ENCODE measurements around the gene CDH13. TPM values are rescaled to one million over a fixed set of nuclear protein-coding genes. Genes with fewer than 3 reads are reported as not detected.

CDH13 gene
- total and polyA plus RNA-seq, 2 experiments from 2014 or later: 1.6 to 4.4 TPM

GRCh38 chr16:83305092-83305491 lies 678.3 kb downstream of the CDH13 start:
- H3K4me1 ChIP-seq (ENCODE audit: insufficient read depth): no peaks in the 10 kb centered on the region
- no peaks in the 10 kb centered on the region for H3K9me2 ChIP-seq (ENCODE audit: insufficient read depth)
- H3K9me3 Mint-ChIP-seq: no peaks in the 10 kb centered on the region
- no peak overlapping the region for H3K27ac ChIP-seq (ENCODE audit: low read depth)
- no peaks in the 10 kb centered on the region for H3K79me2 ChIP-seq (replicated peaks; ENCODE audit: insufficient read depth)
- no peak overlapping the region for H3K4me3 Mint-ChIP-seq
- no peak for ATAC-seq
- H4K20me1 ChIP-seq (replicated peaks; ENCODE audit: insufficient read depth): no peaks in the 10 kb centered on the region
- H3K27me3 ChIP-seq (ENCODE audit: insufficient read depth): no peaks in the 10 kb centered on the region
- no peaks in the 10 kb centered on the region for H3F3A ChIP-seq (replicated peaks; ENCODE audit: low read depth)
- no peaks in the 10 kb centered on the region for H3K36me3 ChIP-seq (ENCODE audit: insufficient read depth)
- no peak overlapping the region for H2AFZ ChIP-seq
- DNase-seq (ENCODE audit: low spot score): no peak
- H3K4me1 Mint-ChIP-seq: peaks cover 4% of the 10 kb centered on the region; the same call in 2 of the 3 replicates
- no peaks in the 10 kb centered on the region for H3K36me3 Mint-ChIP-seq (ENCODE audit: low read depth)
- no peak overlapping the region for H3K4me3 ChIP-seq
- no peak overlapping the region for H3K4me2 ChIP-seq
- peaks cover 2% of the 10 kb centered on the region for H3K27me3 Mint-ChIP-seq (ENCODE audit: insufficient read depth, low read depth, poor library complexity)
- TF ChIP-seq CREB1 (CRISPR knock-in tag; IDR thresholded peaks at IDR 0.05; ENCODE audit: low read depth) (no peak), EZH2phosphoT487 (IDR thresholded peaks at IDR 0.05; ENCODE audit: unreplicated experiment) (no peak), ZNF331 (CRISPR knock-in tag; IDR thresholded peaks at IDR 0.05; ENCODE audit: low read depth) (no peak), ETS1 (IDR thresholded peaks at IDR 0.05) (no peak), CTCF (conservative IDR thresholded peaks at IDR 0.05; ENCODE audit: low read depth in 2 of 2) (no peak), ZNF462 (CRISPR knock-in tag; IDR thresholded peaks at IDR 0.05) (no peak), NANOG (IDR thresholded peaks at IDR 0.05; ENCODE audit: borderline replicate concordance) (no peak), STAT1 (IDR thresholded peaks at IDR 0.05; ENCODE audit: unreplicated experiment) (no peak), EZH2 (IDR thresholded peaks at IDR 0.05; ENCODE audit: low read depth, unreplicated experiment) (no peak), JUNB (IDR thresholded peaks at IDR 0.05; ENCODE audit: unreplicated experiment) (no peak), REST (IDR thresholded peaks at IDR 0.05; ENCODE audit: unreplicated experiment) (no peak), ZNF114 (CRISPR knock-in tag; IDR thresholded peaks at IDR 0.05) (no peak)
- H3K27ac Mint-ChIP-seq: no peak overlapping the region

All from GM23338 (cell line).